GM13977 (cell line): ENCODE data around the gene AIMP1.
"Not testable (repeated sequence)": the region's sequence is repeated elsewhere in the genome, so short reads cannot be mapped to it uniquely, and the experiment has no call there.

Experiments
- DNase-seq: peaks from one replicate; pipeline ENCODE4 v3.0.0; 2012; ENCODE audit warnings: low spot score
- CTCF ChIP-seq: IDR thresholded peaks from 2 replicates; pipeline ENCODE4 v1.5.1; 2012; ENCODE audit warnings: mild to moderate bottlenecking, control low read depth; ENCODE audit not compliant: insufficient read depth; ENCODE audit errors: extremely low read depth, missing control alignments
- in situ Hi-C: fragments of 300-500 bp; cut with MboI; formaldehyde crosslinking; loops from one replicate; pipeline ENCODE4 v1.12.0; 2022; ENCODE audit warnings: low sequenced_read_pairs, low pct_unique_long_range_greater_than_20kb, mixed read lengths, inconsistent platforms; ENCODE audit not compliant: unreplicated experiment

Gene AIMP1

GRCh38 chr4:106380179-106380578, 63.8 kb downstream of the AIMP1 start:
- no peak for TF ChIP-seq CTCF
- in situ Hi-C loops: no loop called here
- no peak for DNase-seq

- TF ChIP-seq CTCF: no peak
- in situ Hi-C loops: no loop called here
- no peak for DNase-seq
Observed at GRCh38 chr4:106384878-106385277, 68.5 kb downstream of the AIMP1 start.

- TF ChIP-seq CTCF: no peak
- DNase-seq: no peak
- in situ Hi-C loops: no loop called here
Observed at GRCh38 chr4:106385853-106386393, 69.6 kb downstream of the AIMP1 start.

- no peak for DNase-seq
- in situ Hi-C loops: no loop called here
Observed at GRCh38 chr4:106395582-106395981, 79.2 kb downstream of the AIMP1 start.

GRCh38 chr4:106398898-106399297, 82.5 kb downstream of the AIMP1 start:
- DNase-seq, in situ Hi-C loops: not testable (repeated sequence)

More at GRCh38 chr4:106395582-106395981, 79.2 kb downstream of the AIMP1 start:
- no peak for TF ChIP-seq CTCF
